K562 (cell line): Measurements from ENCODE around the gene ALG1. TPM values are rescaled to one million over a fixed set of nuclear protein-coding genes. Genes with fewer than 3 reads are reported as not detected.

Experiments
- ATAC-seq: fragments of 200-7000 bp; cut with Tn5 transposase; 3 replicates; pipeline ENCODE4 v1.9.1; 2020; ENCODE audit warnings: moderate library complexity
- BruUV-seq: library from RNA; stranded (reverse); fragments of 400-500 nt; replicated peaks from 2 replicates; lab custom pipeline; 2021; lab: Mats Ljungman, UMichigan
- CTCF ChIA-PET: fragments of 300-600 bp; formaldehyde crosslinking; extraction: SDS; loops from one replicate; lab custom pipeline; 2021; ENCODE audit warnings: low intra/inter-chr PET ratio; lab: Yijun Ruan, JAX
- POLR2A ChIA-PET: fragments of 300-600, 350-650 bp; sonication (Branson Sonifier 250); formaldehyde crosslinking; extraction: SDS; loops from one replicate; lab custom pipeline; 2021; ENCODE audit warnings: antibody characterized with exemption, inconsistent platforms; lab: Yijun Ruan, JAX
- DNase-seq, 4 experiments: peaks; one replicate each; pipeline versions ENCODE4 v3.0.0 to v3.0.0-alpha.2; 2011 to 2018; ENCODE audit warnings: low spot score in 3 of 4, mixed read lengths in 3 of 4; ENCODE audit errors: extremely low read depth in 1 of 4
- FAIRE-seq: peaks from 2 replicates; lab custom pipeline; 2011; peaks lifted over from hg19 to GRCh38; lab: Jason Lieb, UNC
- H2AFZ ChIP-seq: 2 replicates; pipeline ENCODE4 v1.6.0; 2011; ENCODE audit warnings: low read depth, low read length, control low read depth, inconsistent platforms
- H3K27ac ChIP-seq: fragments of 200-600 bp; 3 replicates; pipeline ENCODE4 v1.8.0; 2011; ENCODE audit warnings: low read depth, mild to moderate bottlenecking, control low read depth, inconsistent platforms, low read length, moderate library complexity, mixed read lengths; ENCODE audit errors: extremely low read depth
- H3K27me3 ChIP-seq, 2 experiments: fragments of 300-600 bp in 1 of 2; 2 replicates in 1 of 2; 3 replicates in 1 of 2; pipeline versions ENCODE4 v1.6.0 to v1.8.0; 2011; ENCODE audit warnings: inconsistent platforms in 2 of 2, low read length in 2 of 2, mild to moderate bottlenecking in 1 of 2, mixed read lengths in 1 of 2, moderate library complexity in 1 of 2; ENCODE audit not compliant: control insufficient read depth in 2 of 2, insufficient read depth in 2 of 2
- H3K36me3 ChIP-seq: fragments of 300-600 bp; 3 replicates; pipeline ENCODE4 v1.8.0; 2011; ENCODE audit warnings: mild to moderate bottlenecking, low read length, inconsistent platforms; ENCODE audit not compliant: control insufficient read depth, insufficient read depth
- H3K4me1 ChIP-seq, 2 experiments: fragments of 200-600 bp in 1 of 2; replicated peaks in 1 of 2; 2 replicates in 1 of 2; 3 replicates in 1 of 2; pipeline versions ENCODE4 v1.5.1 to v1.8.0; 2011; ENCODE audit warnings: inconsistent platforms in 2 of 2, low read length in 2 of 2, mild to moderate bottlenecking in 1 of 2, mixed read lengths in 1 of 2, moderate library complexity in 1 of 2; ENCODE audit not compliant: control insufficient read depth in 2 of 2, insufficient read depth in 2 of 2
- H3K4me2 ChIP-seq: 2 replicates; pipeline ENCODE4 v1.6.1; 2011; ENCODE audit warnings: low read length, control low read depth, inconsistent platforms, mixed read lengths; ENCODE audit not compliant: insufficient read depth
- H3K4me3 ChIP-seq: fragments of 200-600 bp; sonication (generic), shearing (Covaris generic); 2 replicates; pipeline ENCODE4 v1.5.1; 2016; ENCODE audit warnings: control low read depth, inconsistent platforms
- H3K79me2 ChIP-seq: fragments of 200-600 bp; 3 replicates; pipeline ENCODE4 v1.8.0; 2011; ENCODE audit warnings: low read length, inconsistent platforms; ENCODE audit not compliant: control insufficient read depth, insufficient read depth
- H3K9ac ChIP-seq, 2 experiments: 2 replicates each; pipeline versions ENCODE4 v1.6.0 to v1.6.1; 2011; ENCODE audit warnings: low read depth in 2 of 2, low read length in 2 of 2, control low read depth in 1 of 2, inconsistent platforms in 1 of 2, mild to moderate bottlenecking in 1 of 2, mixed read lengths in 1 of 2; ENCODE audit not compliant: insufficient read depth in 1 of 2
- H3K9me1 ChIP-seq: one replicate; pipeline ENCODE4 v1.6.0; 2011; ENCODE audit warnings: inconsistent platforms, mild to moderate bottlenecking, low read length, moderate library complexity; ENCODE audit not compliant: control insufficient read depth, insufficient read depth
- H3K9me3 ChIP-seq: replicated peaks from 2 replicates; pipeline ENCODE4 v1.5.1; 2011; ENCODE audit warnings: low read depth, low read length, inconsistent platforms; ENCODE audit not compliant: control insufficient read depth, insufficient read depth
- H4K20me1 ChIP-seq: replicated peaks from 2 replicates; pipeline ENCODE4 v1.6.1; 2011; ENCODE audit warnings: low read length, inconsistent platforms, mixed read lengths; ENCODE audit not compliant: control insufficient read depth, insufficient read depth
- ETV6 ChIP-seq, 3 experiments: fragments of 150-350 bp in 1 of 3; sonication (generic) in 1 of 3; formaldehyde crosslinking in 1 of 3; IDR thresholded peaks; 2 replicates each; pipeline versions ENCODE4 v1.6.1 to v1.8.0; 2014 to 2022; ENCODE audit warnings: borderline replicate concordance in 2 of 3, low read depth in 2 of 3, antibody characterized with exemption in 1 of 3, low read length in 1 of 3, mild to moderate bottlenecking in 1 of 3, missing genetic modification reagents in 1 of 3
- FOXA3 ChIP-seq, 2 experiments: fragments of 450-650 bp in 1 of 2; sonication (generic) in 1 of 2; formaldehyde crosslinking; IDR thresholded peaks in 1 of 2; conservative IDR thresholded peaks in 1 of 2; 2 replicates each; pipeline versions ENCODE4 v1.4.0 to v1.8.0; 2020 to 2022; ENCODE audit warnings: mild to moderate bottlenecking in 2 of 2, missing genetic modification reagents in 1 of 2
- KAT7 ChIP-seq: sonication (generic); formaldehyde crosslinking; IDR thresholded peaks from 2 replicates; pipeline ENCODE4 v1.8.0; 2022; ENCODE audit warnings: missing genetic modification reagents, mild to moderate bottlenecking, borderline replicate concordance
- ZNF324 ChIP-seq: fragments of 250-450 bp; sonication (Bioruptor Pico); IDR thresholded peaks from 2 replicates; pipeline ENCODE4 v1.4.0; 2020; ENCODE audit warnings: mild to moderate bottlenecking
- ZNF830 ChIP-seq: fragments of 250-450 bp; sonication (Bioruptor Pico); IDR thresholded peaks from 2 replicates; pipeline ENCODE4 v1.5.0; 2021; ENCODE audit warnings: mild to moderate bottlenecking
- WGBS: fragments of 100-300 bp; shearing (Covaris generic); methylation state at CpG from one replicate; pipeline ENCODE4 v1.1.6; 2016; ENCODE audit warnings: low coverage, mixed read lengths; ENCODE audit not compliant: insufficient coverage; ENCODE audit errors: missing lambda C conversion rate; 5-methylcytosine and 5-hydroxymethylcytosine counted together
- in situ Hi-C: fragments of 300-500 bp; cut with MboI; formaldehyde crosslinking; loops from 4 replicates; pipeline ENCODE4 v1.15.0; 2018; ENCODE audit warnings: inconsistent platforms, mixed read lengths
- intact Hi-C: fragments of 100-400 bp; cut with micrococcal nuclease; formaldehyde crosslinking; loops from 2 replicates; pipeline ENCODE4 v1.14.2; 2022
- polyA plus RNA-seq, 8 experiments: library from polyadenylated mRNA; depleted of rRNA in 4 of 8; stranded (reverse) in 5 of 8; unstranded in 3 of 8; fragments of >200 nt; fragmentation: Nextera tagmentation in 2 of 8; fragmentation: Illumina TruSeq in 1 of 8; extraction: Ambion mirVana in 2 of 8; extraction: Trizol in 1 of 8; gene quantifications; 2 replicates each; pipeline versions ENCODE4 v1.2.1 to v1.2.3, GENCODE V29; 2011 to 2014; ENCODE audit warnings: inconsistent platforms in 1 of 8, missing spikeins in 1 of 8
- total RNA-seq, 7 experiments: library from RNA; depleted of rRNA in 6 of 7; stranded (reverse); fragments of >200 nt in 6 of 7; fragmentation: Illumina TruSeq in 2 of 7; extraction: Trizol in 2 of 7; gene quantifications; 2 replicates each; pipeline versions ENCODE4 v1.2.1 to v1.2.3, GENCODE V29; 2011 to 2021; ENCODE audit warnings: low replicate concordance in 1 of 7

The ALG1 gene
- total and polyA plus RNA-seq, 9 of the 15 experiments (the other 6 are each of a cell fraction or from before 2014, with no cell fraction given), result 1.1 to 26.4 (median 18.3) TPM

GRCh38 chr16:5034167-5034523, 37.5 kb upstream of the ALG1 start:
- Histone ChIP-seq H3K27me3 (peaks cover 0 to 3% of the 10 kb centered on the region in 2 experiments; a peak in 1 of 5 replicates), H2AFZ (peak overlapping the region; percentile 98), H3K4me3 (peak overlapping the region; percentile 97), H3K9ac (peak overlapping the region in 1 of 2 experiments; percentile 65; a peak in 2 of 4 replicates), H3K36me3 (no peaks in the 10 kb centered on the region), H3K27ac (peak overlapping the region; percentile 61), H3K4me1 (peaks cover 21 to 23% of the 10 kb centered on the region in 2 experiments; a peak in 4 of 5 replicates), H4K20me1 (no peaks in the 10 kb centered on the region), H3K9me3 (no peaks in the 10 kb centered on the region), H3K79me2 (no peaks in the 10 kb centered on the region), H3K4me2 (peak overlapping the region; percentile 88), H3K9me1 (no peaks in the 10 kb centered on the region)
- ATAC-seq, result no peak
- peak; percentile 40 for FAIRE-seq
- 0 out of 4 replicates have a peak, but pooled peaks of 1 of the 2 experiments have one; percentile 3 for TF ChIP-seq ETV6 (IDR thresholded peaks at IDR 0.05; ENCODE audit: borderline replicate concordance in 1 of 2, low read depth in 2 of 2, low read length in 1 of 2)
- no peak for TF ChIP-seq ETV6 (CRISPR knock-in tag; IDR thresholded peaks at IDR 0.05; ENCODE audit: borderline replicate concordance)
- TF ChIP-seq FOXA3 (CRISPR knock-in tag; conservative IDR thresholded peaks at IDR 0.05 in 1 of 2, IDR thresholded peaks at IDR 0.05 in 1 of 2), result no peak
- TF ChIP-seq KAT7 (CRISPR knock-in tag), result 0 out of 2 replicates have a peak, but pooled peaks have one; percentile 28
- 17% methylated on average over 2 of the region's 2 CpGs for WGBS
- in situ Hi-C loops (no loop called here), intact Hi-C loops (no loop called here)
- TSS peak; percentile 92 for BruUV-seq
- ChIA-PET CTCF (no interaction called here), POLR2A (interaction anchor here (0.7 to 2.0 kb wide), 7 partner anchors 8 to 137 kb away, joined by 3 to 10 read pairs (median 4); no protein-coding TSS in a partner anchor)
- no peak for DNase-seq

DNA sequence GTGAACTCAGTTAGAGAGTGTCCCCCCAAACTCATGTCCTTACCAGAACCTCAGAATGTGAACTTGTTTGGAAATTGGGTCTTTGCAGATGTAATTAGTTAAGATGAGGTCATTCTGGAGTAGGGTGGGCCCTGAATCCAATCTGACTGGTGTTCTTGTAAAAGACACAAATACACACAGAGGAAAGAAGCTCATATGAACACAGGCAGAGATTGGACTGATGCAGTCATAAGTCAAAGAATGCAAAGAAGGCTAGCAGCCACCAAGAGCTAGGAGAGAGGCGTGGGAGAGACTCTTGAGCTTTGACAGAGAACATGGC, 35.8 kb upstream of the ALG1 start:
- H3K4me1 ChIP-seq, result peaks cover 21 to 23% of the 10 kb centered on the region in 2 experiments; a peak in 4 of 5 replicates
- 14% methylated on average over 1 of the region's 1 CpG for WGBS
- TF ChIP-seq ZNF324 (CRISPR knock-in tag) (peak; percentile 43; the same call in 1 of the 2 replicates), ZNF830 (CRISPR knock-in tag) (no peak)
- in situ Hi-C loops (no loop called here), intact Hi-C loops (no loop called here)
- no peak overlapping the region for H3K4me2 ChIP-seq
- peak overlapping the region; percentile 43 for H2AFZ ChIP-seq
- H3K79me2 ChIP-seq, result no peaks in the 10 kb centered on the region
- H3K9me3 ChIP-seq, result no peaks in the 10 kb centered on the region
- H4K20me1 ChIP-seq, result no peaks in the 10 kb centered on the region
- H3K27me3 ChIP-seq, result peaks cover 8 to 12% of the 10 kb centered on the region in 2 experiments; a peak in 4 of 5 replicates
- no peaks in the 10 kb centered on the region for H3K36me3 ChIP-seq
- no peaks in the 10 kb centered on the region for H3K9me1 ChIP-seq
- no peak for DNase-seq
- H3K9ac ChIP-seq, result no peak overlapping the region
- no peak overlapping the region for H3K27ac ChIP-seq
- POLR2A ChIA-PET, result interaction anchor here (0.6 to 2.0 kb wide), 2 partner anchors 10 to 273 kb away, joined by 3 to 10 read pairs; no protein-coding TSS in a partner anchor
- ATAC-seq, result no peak
- CTCF ChIA-PET, result no interaction called here
- peak; percentile 29 for FAIRE-seq
- BruUV-seq, result no TSS peak
- H3K4me3 ChIP-seq, result no peak overlapping the region
